Measurements from ENCODE around the gene AFAP1L2.

Gene AFAP1L2

GRCh38 chr10:114320249-114321116 is 83.8 kb downstream of the AFAP1L2 start:
- no peak overlapping the region for H3K4me3 ChIP-seq (ENCODE audit: low read depth, low read length)
- in situ Hi-C loops (cut with HindIII; ENCODE audit: low sequenced_read_pairs), result no loop called here
- DNase-seq (ENCODE audit: low read depth), result no peak
- TF ChIP-seq CTCF (IDR thresholded peaks at IDR 0.05; ENCODE audit: low read depth, low read length, missing control alignments), result no peak

GRCh38 chr10:114319406-114320248 is 84.7 kb downstream of the AFAP1L2 start:
- no peak for DNase-seq (ENCODE audit: low read depth)
- in situ Hi-C loops (cut with HindIII; ENCODE audit: low sequenced_read_pairs), result no loop called here
- TF ChIP-seq CTCF (IDR thresholded peaks at IDR 0.05; ENCODE audit: low read depth, low read length, missing control alignments), result no peak
- H3K4me3 ChIP-seq (ENCODE audit: low read depth, low read length), result no peak overlapping the region

GRCh38 chr10:114316744-114317143 is 87.6 kb downstream of the AFAP1L2 start:
- DNase-seq (ENCODE audit: low read depth), result no peak
- TF ChIP-seq CTCF (IDR thresholded peaks at IDR 0.05; ENCODE audit: low read depth, low read length, missing control alignments), result no peak
- in situ Hi-C loops (cut with HindIII; ENCODE audit: low sequenced_read_pairs), result no loop called here
- H3K4me3 ChIP-seq (ENCODE audit: low read depth, low read length), result no peak overlapping the region

GRCh38 chr10:114315566-114316420 is 88.5 kb downstream of the AFAP1L2 start:
- in situ Hi-C loops (cut with HindIII; ENCODE audit: low sequenced_read_pairs), result no loop called here
- no peak for DNase-seq (ENCODE audit: low read depth)
- TF ChIP-seq CTCF (IDR thresholded peaks at IDR 0.05; ENCODE audit: low read depth, low read length, missing control alignments), result no peak
- H3K4me3 ChIP-seq (ENCODE audit: low read depth, low read length), result no peak overlapping the region

GRCh38 chr10:114313866-114314265 is 90.4 kb downstream of the AFAP1L2 start:
- in situ Hi-C loops (cut with HindIII; ENCODE audit: low sequenced_read_pairs), result loop anchor here (5.0 kb wide), 1 partner anchor 73 kb away; no protein-coding TSS in a partner anchor
- DNase-seq (ENCODE audit: low read depth), result no peak
- H3K4me3 ChIP-seq (ENCODE audit: low read depth, low read length), result no peak overlapping the region
- TF ChIP-seq CTCF (IDR thresholded peaks at IDR 0.05; ENCODE audit: low read depth, low read length, missing control alignments), result no peak

GRCh38 chr10:114313139-114313538 is 91.2 kb downstream of the AFAP1L2 start:
- no peak for DNase-seq (ENCODE audit: low read depth)
- H3K4me3 ChIP-seq (ENCODE audit: low read depth, low read length), result no peak overlapping the region
- no peak for TF ChIP-seq CTCF (IDR thresholded peaks at IDR 0.05; ENCODE audit: low read depth, low read length, missing control alignments)
- in situ Hi-C loops (cut with HindIII; ENCODE audit: low sequenced_read_pairs), result loop anchor here (5.0 kb wide), 1 partner anchor 74 kb away; no protein-coding TSS in a partner anchor
